Lower lobe of right lung (tissue), 2 donors: ENCODE measurements around the gene CHRND. TPM values are rescaled to one million over a fixed set of nuclear protein-coding genes. Genes with fewer than 3 reads are reported as not detected.

Experiments used
- ATAC-seq, 2 donors: fragments of 200-7000 bp; cut with Tn5 transposase; one replicate each; pipeline ENCODE4 v1.9.1; 2020 to 2022; ENCODE audit warnings: mild to moderate bottlenecking in 2 of 2, moderate library complexity in 2 of 2
- DNase-seq: peaks from one replicate; pipeline ENCODE4 v3.0.0-alpha.2; 2020
- H3K27ac ChIP-seq: fragments of 200-600 bp; one replicate; pipeline ENCODE4 v1.8.0; 2022
- H3K27me3 ChIP-seq: fragments of 200-600 bp; one replicate; pipeline ENCODE4 v1.8.0; 2022; ENCODE audit warnings: low read depth
- H3K36me3 ChIP-seq: fragments of 200-600 bp; one replicate; pipeline ENCODE4 v1.8.0; 2022; ENCODE audit warnings: mild to moderate bottlenecking
- H3K4me1 ChIP-seq: fragments of 200-600 bp; one replicate; pipeline ENCODE4 v1.8.0; 2022
- H3K4me3 ChIP-seq: fragments of 200-600 bp; one replicate; pipeline ENCODE4 v1.8.0; 2022; ENCODE audit warnings: mild to moderate bottlenecking
- H3K9me3 ChIP-seq: fragments of 200-600 bp; one replicate; pipeline ENCODE4 v1.8.0; 2022
- CTCF ChIP-seq: fragments of 200-600 bp; IDR thresholded peaks from one replicate; pipeline ENCODE4 v1.8.0; 2022; ENCODE audit warnings: antibody characterized with exemption, mild to moderate bottlenecking
- intact Hi-C: fragments of 100-400 bp; cut with DNase I; formaldehyde crosslinking; loops from one replicate; pipeline ENCODE4 v1.11.0; 2022
- total RNA-seq: library from RNA; stranded (reverse); fragmentation: NEBNext Ultra II Directional; extraction: Animal tissue kit (Norgen Biotek cat#: 25700); gene quantifications from one replicate; pipeline ENCODE4 v1.2.1, GENCODE V29; 2021
- donor health status: DM: no; HTN: yes; CAD: no; lungs with severe emphysema.

Gene CHRND
- total RNA-seq, 1 donor from 2014 or later = not detected

- Histone ChIP-seq H3K27ac (no peak overlapping the region), H3K9me3 (no peaks in the 10 kb centered on the region), H3K36me3 (no peaks in the 10 kb centered on the region), H3K4me3 (no peak overlapping the region), H3K27me3 (peaks cover 36% of the 10 kb centered on the region), H3K4me1 (no peaks in the 10 kb centered on the region)
- ATAC-seq (no peak), DNase-seq (peak; percentile 42)
- intact Hi-C loops = no loop called here
- TF ChIP-seq CTCF = no peak
Measured at GRCh38 chr2:232480201-232481190, 45.5 kb upstream of the CHRND start.

- Histone ChIP-seq H3K9me3 (no peaks in the 10 kb centered on the region), H3K27ac (no peak overlapping the region), H3K4me3 (no peak overlapping the region), H3K36me3 (no peaks in the 10 kb centered on the region), H3K4me1 (peaks cover under 1% of the 10 kb centered on the region), H3K27me3 (peaks cover 46% of the 10 kb centered on the region)
- intact Hi-C loops = no loop called here
- no peak for ATAC-seq
- DNase-seq = peak; percentile 29
- TF ChIP-seq CTCF = no peak
Measured at GRCh38 chr2:232481322-232482140, 44.4 kb upstream of the CHRND start.

GRCh38 chr2:232482301-232483238 is 43.4 kb upstream of the CHRND start:
- DNase-seq = peak; percentile 41
- Histone ChIP-seq H3K27me3 (peaks cover 56% of the 10 kb centered on the region), H3K4me1 (peaks cover 8% of the 10 kb centered on the region), H3K36me3 (no peaks in the 10 kb centered on the region), H3K9me3 (no peaks in the 10 kb centered on the region), H3K27ac (no peak overlapping the region), H3K4me3 (no peak overlapping the region)
- ATAC-seq = no peak
- no peak for TF ChIP-seq CTCF
- intact Hi-C loops = no loop called here

- peaks cover 62% of the 10 kb centered on the region for H3K27me3 ChIP-seq
- TF ChIP-seq CTCF = no peak
- intact Hi-C loops = no loop called here
Measured at GRCh38 chr2:232483311-232483922, 42.5 kb upstream of the CHRND start.

More at GRCh38 chr2:232483311-232483922, 42.5 kb upstream of the CHRND start:
- H3K4me1 ChIP-seq = peaks cover 8% of the 10 kb centered on the region
- no peak overlapping the region for H3K4me3 ChIP-seq
- H3K27ac ChIP-seq = no peak overlapping the region
- no peak for ATAC-seq
- DNase-seq = peak; percentile 39
- H3K36me3 ChIP-seq = no peaks in the 10 kb centered on the region
- no peaks in the 10 kb centered on the region for H3K9me3 ChIP-seq
